Kidney (tissue), 14 donors: ENCODE results near the gene UBE3C. TPM values are rescaled to one million over a fixed set of nuclear protein-coding genes. Genes with fewer than 3 reads are reported as not detected.

Experiments used
- DNase-seq, 5 donors: peaks; one replicate each; pipeline ENCODE4 v3.0.0-alpha.2; 2013 to 2020
- FAIRE-seq: peaks from 2 replicates; lab custom pipeline; 2012; peaks lifted over from hg19 to GRCh38; lab: Jason Lieb, UNC
- H3K27ac ChIP-seq, 2 donors: one replicate each; pipeline ENCODE4 v1.7.0; 2013; ENCODE audit warnings: low read depth in 2 of 2, low read length in 2 of 2, inconsistent platforms in 1 of 2
- H3K27me3 ChIP-seq: one replicate; pipeline ENCODE4 v1.7.1; 2013; ENCODE audit warnings: low read length, inconsistent platforms; ENCODE audit not compliant: control insufficient read depth, insufficient read depth
- H3K36me3 ChIP-seq, 3 donors: one replicate each; pipeline versions ENCODE4 v1.7.0 to v1.7.1; 2013; ENCODE audit warnings: low read length in 3 of 3, control low read depth in 1 of 3, inconsistent platforms in 1 of 3; ENCODE audit not compliant: insufficient read depth in 3 of 3, control insufficient read depth in 2 of 3
- H3K4me1 ChIP-seq, 3 donors: one replicate each; pipeline versions ENCODE4 v1.7.0 to v1.7.1; 2013; ENCODE audit warnings: low read length in 3 of 3, inconsistent platforms in 1 of 3, low read depth in 1 of 3; ENCODE audit not compliant: control insufficient read depth in 2 of 3, insufficient read depth in 2 of 3
- H3K4me3 ChIP-seq, 3 donors: one replicate each; pipeline versions ENCODE4 v1.7.0 to v1.8.1; 2013; ENCODE audit warnings: low read length in 3 of 3, control low read depth in 1 of 3, inconsistent platforms in 1 of 3
- H3K9ac ChIP-seq, 3 donors: one replicate each; pipeline versions ENCODE4 v1.7.0 to v1.7.1; 2013; ENCODE audit warnings: low read length in 3 of 3, control low read depth in 1 of 3, inconsistent platforms in 1 of 3
- H3K9me3 ChIP-seq, 3 donors: one replicate each; pipeline versions ENCODE4 v1.7.0 to v1.7.1; 2013; ENCODE audit warnings: low read length in 3 of 3, control low read depth in 1 of 3, inconsistent platforms in 1 of 3; ENCODE audit not compliant: control insufficient read depth in 2 of 3, insufficient read depth in 1 of 3
- intact Hi-C: fragments of 100-400 bp; cut with DNase I; formaldehyde crosslinking; loops from one replicate; pipeline ENCODE4 v1.11.1; 2022
- polyA plus RNA-seq: library from polyadenylated mRNA; stranded (reverse); fragments of 350-450 nt; fragmentation: Illumina TruSeq; extraction: RNeasy Lipid Tissue Mini Kit (QIAGEN cat#74804); gene quantifications from one replicate; pipeline ENCODE4 v1.2.3, GENCODE V29; 2014; ENCODE audit warnings: low read depth, low replicate concordance; ENCODE audit not compliant: insufficient read depth
- total RNA-seq: library from RNA; stranded (reverse); fragmentation: NEBNext Ultra II Directional; extraction: Animal tissue kit (Norgen Biotek cat#: 25700); gene quantifications from one replicate; pipeline ENCODE4 v1.2.1, GENCODE V29; 2021
- TF ChIP-seq, protein P1 (sequence below): IDR thresholded peaks from 3 replicates; pipeline ENCODE4 v1.5.1; 2012; ENCODE audit warnings: mild to moderate bottlenecking, moderate library complexity, borderline replicate concordance; ENCODE audit not compliant: insufficient read depth; ENCODE audit errors: extremely low read depth
- donor health status: control.
- donor health status: control.
- donor health status: control.
- donor health status: control.
- donor health status: control.
- donor health status: DM: yes; HTN: yes; CAD: no.
- donor health status: Normal renal cell carcinoma (clear cell type).

UBE3C gene
- total and polyA plus RNA-seq, 2 donors from 2014 or later: 20.9 to 58.5 TPM

DNA sequence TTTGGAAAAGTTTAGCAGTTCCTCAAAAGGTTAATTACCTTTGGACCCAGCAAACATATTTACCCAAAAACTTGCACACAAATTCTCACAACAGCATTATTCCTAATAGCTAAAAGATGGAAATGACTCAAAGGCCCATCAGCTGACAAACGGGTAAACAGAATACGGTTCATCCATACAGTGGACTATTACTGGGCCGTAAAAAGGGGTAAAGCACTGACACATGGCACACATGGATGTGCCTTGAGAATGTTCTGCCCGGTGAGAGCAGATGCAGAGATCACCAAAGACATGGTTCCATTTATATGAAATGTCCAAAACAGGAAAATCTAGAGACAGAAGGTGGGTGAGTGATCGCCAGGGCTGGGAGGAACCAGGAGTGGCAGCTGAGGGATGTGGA lies 102.9 kb downstream of the UBE3C start:
- H3K9ac ChIP-seq: no peak overlapping the region
- TF ChIP-seq, protein P1, sequence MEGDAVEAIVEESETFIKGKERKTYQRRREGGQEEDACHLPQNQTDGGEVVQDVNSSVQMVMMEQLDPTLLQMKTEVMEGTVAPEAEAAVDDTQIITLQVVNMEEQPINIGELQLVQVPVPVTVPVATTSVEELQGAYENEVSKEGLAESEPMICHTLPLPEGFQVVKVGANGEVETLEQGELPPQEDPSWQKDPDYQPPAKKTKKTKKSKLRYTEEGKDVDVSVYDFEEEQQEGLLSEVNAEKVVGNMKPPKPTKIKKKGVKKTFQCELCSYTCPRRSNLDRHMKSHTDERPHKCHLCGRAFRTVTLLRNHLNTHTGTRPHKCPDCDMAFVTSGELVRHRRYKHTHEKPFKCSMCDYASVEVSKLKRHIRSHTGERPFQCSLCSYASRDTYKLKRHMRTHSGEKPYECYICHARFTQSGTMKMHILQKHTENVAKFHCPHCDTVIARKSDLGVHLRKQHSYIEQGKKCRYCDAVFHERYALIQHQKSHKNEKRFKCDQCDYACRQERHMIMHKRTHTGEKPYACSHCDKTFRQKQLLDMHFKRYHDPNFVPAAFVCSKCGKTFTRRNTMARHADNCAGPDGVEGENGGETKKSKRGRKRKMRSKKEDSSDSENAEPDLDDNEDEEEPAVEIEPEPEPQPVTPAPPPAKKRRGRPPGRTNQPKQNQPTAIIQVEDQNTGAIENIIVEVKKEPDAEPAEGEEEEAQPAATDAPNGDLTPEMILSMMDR: no peak
- H3K27me3 ChIP-seq: no peaks in the 10 kb centered on the region
- intact Hi-C loops: no loop called here
- FAIRE-seq (no peak), DNase-seq (no peak)
- H3K36me3 ChIP-seq: peaks cover 3 to 4% (median 4%) of the 10 kb centered on the region in 3 donors
- H3K4me1 ChIP-seq: no peaks in the 10 kb centered on the region
- H3K4me3 ChIP-seq: no peak overlapping the region
- H3K9me3 ChIP-seq: no peaks in the 10 kb centered on the region
- H3K27ac ChIP-seq: no peak overlapping the region

DNA sequence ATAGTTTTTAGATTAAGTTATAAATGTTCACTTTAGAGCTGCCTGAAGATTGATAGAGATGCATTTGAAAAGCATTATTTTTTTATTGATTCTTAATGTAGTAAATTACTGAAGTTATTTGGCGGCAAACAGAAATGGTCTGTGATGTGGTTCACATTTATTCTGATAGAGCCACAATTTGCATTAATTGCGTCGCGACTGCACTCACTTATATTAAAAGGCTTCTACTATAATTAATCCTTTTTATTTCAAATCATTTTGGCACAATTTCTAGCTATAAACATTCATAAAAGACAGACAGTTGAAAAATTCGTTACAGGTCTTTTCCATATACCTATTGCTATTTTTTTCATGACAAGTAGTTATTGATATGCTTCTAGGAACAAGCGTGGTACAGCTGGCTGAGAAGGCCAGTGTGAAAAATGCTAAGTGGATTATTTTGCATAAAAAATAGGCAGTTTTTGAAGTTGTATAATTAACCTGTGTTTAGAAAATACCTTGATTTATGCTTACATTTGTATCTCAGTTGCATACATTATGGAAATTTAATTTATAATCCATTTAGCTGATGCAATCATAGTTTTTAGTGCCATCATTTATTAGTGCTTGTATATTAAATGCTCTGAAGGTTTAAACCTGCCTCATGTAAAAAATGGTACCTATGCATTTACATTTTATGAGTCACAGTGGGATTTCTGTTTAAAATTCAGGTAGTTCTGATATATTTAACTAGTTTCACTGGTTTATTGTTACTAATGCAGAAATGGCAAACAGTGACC lies 106.0 kb downstream of the UBE3C start:
- no peak for DNase-seq
- Histone ChIP-seq H3K36me3 (peaks cover 4 to 13% (median 6%) of the 10 kb centered on the region in 3 donors), H3K4me1 (no peaks in the 10 kb centered on the region), H3K4me3 (no peak overlapping the region), H3K9me3 (no peaks in the 10 kb centered on the region), H3K27ac (no peak overlapping the region), H3K9ac (no peak overlapping the region), H3K27me3 (no peaks in the 10 kb centered on the region)
- no peak for FAIRE-seq
- intact Hi-C loops: no loop called here
- TF ChIP-seq, protein P1: no peak

DNA sequence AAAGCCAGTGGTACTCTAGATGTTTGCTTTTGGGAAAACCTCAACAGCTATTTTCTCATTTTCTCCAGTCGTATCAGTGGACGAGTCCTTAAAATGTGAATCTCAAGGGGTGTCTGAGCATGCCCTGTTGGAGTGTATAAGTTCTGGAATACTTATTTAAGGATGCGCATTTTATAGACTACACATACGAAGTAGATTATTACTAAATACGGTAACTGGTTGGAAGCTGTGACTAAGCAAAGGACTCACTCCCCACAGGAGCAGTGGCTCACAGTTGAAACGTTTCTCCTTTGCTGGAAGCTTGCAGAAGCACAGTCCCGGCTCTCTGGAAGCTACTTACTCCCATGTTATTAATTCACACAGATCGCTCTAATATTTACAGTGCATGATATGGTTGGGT lies 107.3 kb downstream of the UBE3C start:
- Histone ChIP-seq H3K27ac (no peak overlapping the region), H3K4me1 (no peaks in the 10 kb centered on the region), H3K36me3 (peaks cover 4 to 13% (median 6%) of the 10 kb centered on the region in 3 donors), H3K4me3 (no peak overlapping the region), H3K9ac (no peak overlapping the region), H3K9me3 (no peaks in the 10 kb centered on the region), H3K27me3 (no peaks in the 10 kb centered on the region)
- intact Hi-C loops: no loop called here
- DNase-seq (no peak), FAIRE-seq (no peak)
- TF ChIP-seq, protein P1: no peak
